Jurkat, Clone E6-1 (cell line): Measurements from ENCODE around the gene NALCN. TPM values are rescaled to one million over a fixed set of nuclear protein-coding genes. Genes with fewer than 3 reads are reported as not detected.

Experiments used
- DNase-seq: peaks from one replicate; pipeline ENCODE4 v3.0.0-alpha.2; 2011; ENCODE audit warnings: low read depth, low spot score
- H3K4me3 ChIP-seq: 2 replicates; pipeline ENCODE4 v1.5.1; 2011; ENCODE audit warnings: mild to moderate bottlenecking, low read length, control low read depth, moderate library complexity
- polyA plus RNA-seq: library from polyadenylated mRNA; unstranded; fragments of >200 nt; gene quantifications from one replicate; pipeline ENCODE4 v1.2.1, GENCODE V29; 2012; ENCODE audit warnings: missing spikeins; ENCODE audit not compliant: insufficient read length, insufficient read depth

NALCN gene
- not detected for polyA plus RNA-seq

DNA sequence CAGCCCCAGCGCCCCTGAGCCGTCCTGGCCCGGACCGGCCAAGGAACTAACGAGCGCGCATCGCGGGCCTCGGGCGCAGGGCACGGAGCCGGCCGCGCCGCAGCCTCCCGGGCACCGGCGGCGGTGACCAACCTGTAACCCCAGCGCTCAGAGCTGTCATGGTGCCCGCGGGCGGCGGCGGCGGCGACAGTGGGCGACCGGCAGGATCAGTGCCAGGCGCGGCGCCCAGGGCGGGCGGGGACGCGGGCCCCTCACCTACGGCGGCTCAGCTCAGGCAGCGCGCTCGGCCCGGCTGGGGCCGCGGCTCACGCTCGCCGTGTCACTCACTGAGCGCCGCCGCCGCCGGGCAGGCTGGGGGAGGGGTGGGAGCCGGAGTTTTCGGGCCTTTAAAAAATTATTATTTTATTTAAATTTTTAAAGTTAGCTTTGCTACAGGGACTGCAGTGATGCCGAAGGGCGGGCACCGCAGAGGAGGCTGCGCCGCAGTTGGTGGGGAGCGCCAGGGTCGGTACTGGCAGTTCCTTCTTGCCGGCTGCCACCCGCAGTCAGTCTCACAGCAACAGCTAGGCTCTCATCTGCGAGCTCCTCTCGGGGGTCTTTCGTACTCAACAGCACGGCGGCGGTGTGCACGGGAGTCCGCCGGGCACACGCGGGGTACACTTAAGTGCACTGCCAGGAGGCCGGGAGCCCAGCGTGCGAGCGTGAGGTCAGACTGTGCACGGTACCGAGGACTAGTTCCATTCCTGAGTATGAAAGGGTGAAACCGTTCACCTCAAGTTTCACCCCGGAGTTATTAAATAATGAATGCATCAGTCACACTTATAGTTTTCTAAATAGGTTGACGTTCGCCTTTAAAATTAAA, at the start of gene NALCN:
NALCN (minus strand) TSS at position 328 of the 862 bp plus-strand sequence. CDS start 17,382 bp downstream, outside the sequence.
- no peak for DNase-seq
- no peak within 1 kb of the TSS for H3K4me3 ChIP-seq

DNA sequence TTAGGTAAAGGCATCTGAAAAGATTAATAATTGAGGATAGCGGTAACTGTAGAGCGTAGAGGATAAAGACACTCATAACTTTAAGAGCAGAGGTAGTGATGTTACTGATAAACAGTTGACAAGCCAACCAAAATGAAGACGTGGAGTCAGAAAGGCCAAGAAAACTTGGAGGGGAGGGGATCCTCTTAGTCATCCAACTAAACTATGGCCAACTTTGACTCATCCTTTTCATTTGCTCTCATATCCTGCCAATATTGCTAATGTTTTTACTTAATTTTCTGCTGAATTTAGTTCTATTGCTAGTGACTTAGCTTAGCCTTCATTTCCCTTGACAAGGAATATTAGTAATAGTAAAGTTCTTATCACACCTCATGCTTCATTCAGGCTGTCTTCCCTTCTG, 49.6 kb upstream of the NALCN start:
- no peak for DNase-seq
- no peak overlapping the region for H3K4me3 ChIP-seq

DNA sequence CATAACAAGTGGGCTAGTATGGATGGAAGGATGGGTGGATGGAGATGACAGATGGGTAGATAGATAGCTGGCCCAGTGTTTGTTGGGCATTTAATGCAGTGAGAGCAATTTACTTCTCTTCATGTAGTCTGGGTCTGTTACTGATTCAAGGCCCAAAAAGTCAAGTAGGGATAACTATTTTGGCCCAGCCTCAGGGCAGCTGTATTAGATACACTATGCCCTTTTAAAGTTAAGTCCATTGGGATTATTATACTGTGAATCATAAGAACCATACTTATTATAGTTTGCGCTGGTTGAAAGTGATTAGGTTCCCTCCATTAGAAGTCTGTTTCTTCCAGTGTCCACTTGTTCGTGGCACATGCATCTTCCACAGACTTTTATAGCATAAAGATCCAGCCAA, 40.9 kb upstream of the NALCN start:
- DNase-seq: no peak
- H3K4me3 ChIP-seq: no peak overlapping the region

DNA sequence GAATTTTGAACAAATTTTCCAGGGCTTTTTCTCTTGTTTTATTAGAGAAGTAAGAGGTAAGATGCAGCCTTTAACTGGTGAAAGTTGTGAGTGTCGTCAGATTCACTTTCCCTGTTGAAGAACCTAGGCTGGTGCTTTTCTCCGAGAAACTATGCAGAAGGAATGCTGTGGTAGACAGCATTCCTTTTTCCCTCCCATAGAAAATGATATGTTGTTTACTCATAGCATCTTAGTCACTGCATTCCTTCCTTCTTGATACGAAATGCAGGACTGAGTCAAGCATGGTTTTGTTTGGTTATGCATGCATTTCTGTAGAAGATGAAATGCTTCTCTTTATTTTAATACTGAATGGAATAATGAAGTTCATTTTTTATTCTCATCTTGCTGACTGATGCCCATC, 39.6 kb upstream of the NALCN start:
- DNase-seq: no peak

DNA sequence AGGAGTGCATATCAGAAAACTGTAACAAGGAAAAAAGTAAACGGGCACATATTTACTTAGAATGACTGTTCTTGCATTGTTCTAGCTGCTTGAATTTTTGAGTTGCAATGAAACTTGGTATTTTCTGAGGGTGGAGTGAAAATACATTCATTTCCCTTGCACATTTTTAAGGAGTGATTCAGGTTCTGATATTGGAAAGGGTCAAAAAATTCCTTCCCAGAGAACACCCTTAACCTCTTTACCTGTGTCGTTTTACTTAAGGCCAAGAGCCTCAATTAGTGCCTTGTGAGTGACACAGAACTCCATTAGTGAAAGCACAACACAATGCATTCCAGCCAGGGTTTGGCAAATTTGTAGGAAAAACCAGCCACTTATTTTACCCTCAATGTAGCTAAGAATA, 38.5 kb upstream of the NALCN start:
- no peak for DNase-seq
- no peak overlapping the region for H3K4me3 ChIP-seq

More for the DNA sequence above, 39.6 kb upstream of the NALCN start:
- H3K4me3 ChIP-seq: no peak overlapping the region

DNA sequence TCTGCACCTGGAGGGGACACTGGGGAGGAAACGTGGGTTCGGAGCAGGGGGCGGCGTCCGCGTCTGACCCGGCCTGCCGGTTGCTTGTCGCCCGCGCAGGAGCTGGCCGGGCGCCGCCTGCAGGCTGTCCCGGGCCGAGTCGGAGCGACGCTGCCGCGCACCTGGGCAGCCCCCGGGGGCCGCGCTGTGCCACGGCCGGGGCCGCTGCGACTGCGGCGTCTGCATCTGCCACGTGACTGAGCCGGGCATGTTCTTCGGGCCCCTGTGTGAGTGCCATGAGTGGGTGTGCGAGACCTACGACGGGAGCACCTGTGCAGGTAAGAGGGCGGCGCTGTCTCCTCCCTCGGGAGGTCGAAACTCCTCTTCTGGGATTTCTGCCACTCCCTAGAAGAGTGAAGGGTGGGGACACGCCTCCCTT, 37.5 kb upstream of the NALCN start:
- no peak overlapping the region for H3K4me3 ChIP-seq
- no peak for DNase-seq

DNA sequence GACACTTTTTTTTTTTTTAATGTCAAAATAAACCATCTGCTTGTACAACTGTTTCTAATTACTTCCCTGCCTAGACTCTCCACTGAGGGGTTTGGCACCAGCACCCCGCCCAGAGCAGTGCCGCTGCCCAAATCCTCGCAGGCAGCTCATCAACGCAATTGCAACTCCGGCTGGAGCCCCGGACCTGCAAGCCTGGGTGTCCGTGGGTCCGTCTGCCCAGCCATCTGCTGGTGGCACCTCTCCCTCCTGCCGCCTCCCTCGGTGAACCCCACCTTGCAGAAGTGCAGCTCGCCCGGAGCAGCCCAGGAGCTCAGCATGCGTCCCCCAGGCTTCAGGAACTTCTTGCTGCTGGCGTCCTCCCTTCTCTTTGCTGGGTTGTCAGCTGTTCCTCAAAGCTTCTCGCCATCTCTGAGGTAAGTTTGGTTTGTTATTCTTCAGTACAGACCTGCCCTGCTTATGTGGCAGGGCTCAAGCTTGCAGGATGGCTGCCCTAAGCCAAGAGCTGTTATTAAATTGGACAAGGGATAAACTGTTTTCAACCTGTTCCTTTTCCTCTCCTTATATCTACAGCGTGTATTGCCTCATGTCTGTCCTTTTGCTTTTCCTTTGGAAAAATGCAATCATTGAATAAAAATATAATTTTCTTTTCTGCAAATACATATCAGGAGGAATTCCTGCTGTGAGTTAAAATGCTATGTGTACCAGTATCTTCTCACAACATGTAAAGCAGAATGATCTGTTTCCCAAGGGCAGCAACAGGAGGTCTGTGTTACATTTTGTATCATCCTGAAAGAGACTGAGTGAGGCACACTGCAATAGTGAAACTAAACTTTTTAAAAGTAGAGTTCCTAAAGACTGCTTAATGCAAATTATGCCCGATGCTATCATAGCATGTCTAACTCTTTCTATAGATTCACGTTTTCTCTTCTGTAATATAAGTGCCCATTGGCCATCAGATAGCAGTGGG, 36.5 kb upstream of the NALCN start, which contains the start of gene ITGBL1:
ITGBL1 (plus strand) TSS at position 157 of the 967 bp plus-strand sequence; CDS start at position 316, 159 bp downstream.
- no peak for DNase-seq
- no peak within 1 kb of the TSS for H3K4me3 ChIP-seq

DNA sequence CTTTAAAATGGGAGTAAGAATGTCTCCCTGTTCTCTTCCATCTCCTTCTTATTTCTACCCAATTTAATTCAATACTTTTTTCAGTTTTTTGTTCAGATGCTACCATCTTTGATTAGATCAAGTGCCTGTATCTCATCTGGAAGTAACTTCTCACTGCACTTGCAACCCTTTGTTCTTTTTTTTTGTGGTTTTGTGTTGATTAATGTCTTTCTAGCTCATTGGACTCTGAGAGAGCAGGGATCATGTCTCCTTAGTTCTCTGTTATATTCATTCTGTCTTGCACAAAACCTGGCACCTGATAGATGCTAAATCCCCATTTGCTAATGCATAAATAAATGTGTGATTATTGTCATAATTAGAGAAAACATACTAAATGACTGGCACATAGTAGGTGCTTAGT, 35.3 kb upstream of the NALCN start:
- no peak for DNase-seq
- H3K4me3 ChIP-seq: no peak overlapping the region

DNA sequence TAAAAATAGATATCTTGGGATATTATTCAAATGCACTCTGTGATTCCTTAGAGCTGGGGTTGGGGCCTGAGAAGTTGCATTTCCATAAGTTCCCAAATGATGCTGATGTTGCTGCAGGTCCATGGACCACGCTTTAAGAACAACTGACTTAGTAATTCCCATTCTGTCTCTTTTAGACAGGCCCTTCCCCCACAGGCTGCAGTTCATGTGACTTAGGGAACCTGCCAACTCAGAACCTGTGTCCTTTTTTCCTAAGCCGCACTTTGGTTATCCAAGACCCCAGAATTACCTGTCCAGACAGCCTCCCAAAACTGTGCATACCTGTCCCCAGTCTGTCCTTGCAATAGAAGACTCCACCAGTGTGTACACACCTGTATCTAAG, 34.4 kb upstream of the NALCN start:
- no peak overlapping the region for H3K4me3 ChIP-seq
- no peak for DNase-seq

DNA sequence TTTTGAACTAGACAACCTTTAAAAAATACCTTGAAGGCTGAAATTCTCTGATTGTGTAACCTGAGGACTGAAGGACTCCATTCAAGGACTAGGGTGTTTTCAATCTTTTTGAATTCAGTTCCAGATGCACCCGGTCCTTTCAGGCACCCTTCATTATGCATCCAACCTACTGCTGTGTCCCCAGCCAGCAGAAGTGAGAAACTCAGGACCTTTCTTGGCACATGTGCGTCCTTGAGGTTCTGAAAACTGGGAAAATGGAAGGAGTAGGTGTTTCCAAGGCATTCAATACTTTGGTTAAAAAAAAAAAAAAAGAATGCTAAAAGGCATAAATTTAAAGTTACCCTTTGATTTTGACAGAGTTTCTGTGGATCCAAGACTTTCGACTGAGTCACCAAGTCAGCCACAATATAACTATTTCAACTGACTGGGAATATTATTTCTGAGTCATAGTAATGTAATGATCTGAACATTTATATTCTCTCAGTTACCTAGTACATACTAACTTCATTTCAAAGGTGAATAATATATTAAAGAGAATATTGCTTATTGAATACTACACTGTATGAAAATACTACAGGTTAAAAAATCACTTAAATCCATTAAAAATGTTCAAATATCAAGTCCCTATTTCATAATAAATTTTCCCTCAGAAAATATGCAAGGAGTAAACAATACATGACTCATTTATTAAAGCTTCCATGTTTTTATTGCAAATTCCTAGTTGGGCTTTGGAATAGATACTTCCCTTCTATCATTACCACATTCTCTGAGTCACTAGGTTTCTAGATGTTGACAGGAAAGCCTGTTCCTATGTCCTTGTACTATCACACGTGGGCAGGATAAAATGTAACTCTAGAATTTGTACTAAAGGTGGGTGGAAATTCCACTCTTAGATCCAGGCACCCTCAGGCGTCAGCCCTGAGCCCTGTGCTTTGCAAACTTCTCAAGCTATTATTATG, 33.8 kb upstream of the NALCN start:
- DNase-seq: no peak
- no peak overlapping the region for H3K4me3 ChIP-seq

DNA sequence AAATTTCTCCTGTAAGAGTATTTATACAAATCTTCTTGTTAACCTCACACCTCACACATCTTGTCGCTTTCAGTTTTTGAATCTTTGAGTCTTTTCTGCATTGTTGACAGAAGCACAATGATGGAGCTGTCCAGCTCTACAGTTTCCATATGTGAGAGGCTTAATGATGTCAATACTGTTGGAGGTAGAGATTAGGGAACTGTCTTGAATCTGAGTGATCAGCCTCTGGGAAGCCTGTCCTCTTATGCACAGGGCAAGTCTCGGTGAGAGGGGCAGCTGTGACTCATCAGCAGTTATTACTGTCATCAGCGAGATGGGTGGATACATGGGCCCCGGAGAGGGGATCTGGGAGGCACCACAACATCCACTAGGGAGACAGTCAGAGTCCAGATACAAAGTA, 31.5 kb upstream of the NALCN start:
- no peak for DNase-seq
- H3K4me3 ChIP-seq: no peak overlapping the region

DNA sequence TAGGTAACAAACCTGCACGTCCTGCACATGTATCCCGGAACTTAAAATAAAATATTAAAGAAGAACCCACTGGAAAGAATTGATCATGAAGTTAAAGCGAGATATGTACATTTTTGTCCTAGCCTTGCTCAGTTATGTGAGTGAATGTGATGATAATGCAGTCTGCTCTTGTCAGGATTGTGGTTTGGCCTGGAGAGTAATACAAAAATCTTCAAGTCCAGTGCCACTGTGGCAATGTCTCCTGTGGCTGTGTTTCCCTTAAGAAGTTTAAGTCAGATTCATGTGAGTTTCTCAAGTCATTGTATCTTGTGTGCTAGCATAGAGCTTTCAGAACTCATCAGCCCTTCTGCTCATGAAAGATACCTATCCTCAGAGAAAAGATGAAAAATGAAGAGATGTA, 18.2 kb upstream of the NALCN start:
- H3K4me3 ChIP-seq: no peak overlapping the region
- DNase-seq: no peak

DNA sequence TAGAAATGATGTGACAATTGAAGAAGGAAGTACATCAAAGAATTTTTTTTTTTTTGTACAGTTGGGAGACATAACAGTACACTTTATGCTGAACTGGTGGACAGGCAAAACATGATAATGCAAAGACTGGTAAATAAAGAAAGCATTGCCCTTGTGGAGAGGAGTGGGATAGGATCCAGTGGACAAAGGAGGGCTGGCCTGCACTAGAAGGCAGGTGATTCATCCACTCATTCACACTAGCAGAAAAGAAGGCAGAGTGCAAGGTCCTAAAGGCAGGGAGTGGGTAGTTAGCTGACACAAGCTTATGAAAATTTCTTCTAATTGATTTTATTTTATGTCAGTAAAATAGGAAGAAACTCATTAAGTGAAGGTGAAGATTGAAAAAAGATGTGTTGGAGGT, 17.6 kb upstream of the NALCN start:
- no peak overlapping the region for H3K4me3 ChIP-seq
- no peak for DNase-seq

DNA sequence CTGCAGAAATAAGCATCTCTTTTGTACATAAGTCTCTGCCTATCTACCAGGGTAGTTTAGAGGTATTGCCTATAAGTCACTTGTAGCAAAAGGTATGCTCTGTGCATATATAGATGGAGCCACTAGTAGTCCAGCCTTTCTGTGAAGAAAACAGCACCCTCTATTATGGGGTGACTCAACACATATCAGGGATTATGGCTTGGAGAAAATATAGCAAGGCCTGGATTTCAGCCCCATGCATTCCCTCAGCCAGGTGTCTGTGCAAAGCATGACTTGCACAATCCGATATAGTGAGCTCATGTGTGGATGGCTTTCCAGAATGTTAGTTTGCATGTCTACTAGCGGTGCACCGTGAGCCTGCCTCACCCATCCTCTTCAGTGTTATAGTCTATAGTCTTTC, 13.4 kb upstream of the NALCN start:
- no peak overlapping the region for H3K4me3 ChIP-seq
- DNase-seq: no peak

DNA sequence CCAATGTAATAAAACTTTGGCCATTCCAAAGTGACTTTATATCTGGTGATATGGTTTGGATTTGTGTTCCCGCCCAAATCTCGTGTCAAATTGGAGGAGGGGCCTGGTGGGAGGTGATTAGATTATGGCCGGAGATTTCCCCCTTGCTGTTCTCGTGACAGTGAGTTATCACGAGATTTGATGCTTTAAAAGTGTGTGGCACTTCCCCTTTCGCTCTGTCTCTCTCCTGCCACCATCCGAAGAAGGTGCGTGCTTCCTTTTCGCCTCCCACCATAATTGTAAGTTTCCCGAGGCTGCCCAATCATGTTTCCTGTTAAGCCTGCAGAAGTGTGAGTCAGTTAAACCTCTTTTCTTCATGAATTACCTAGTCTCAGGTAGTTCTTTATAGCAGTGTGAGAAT, 9.3 kb upstream of the NALCN start:
- no peak overlapping the region for H3K4me3 ChIP-seq
- peak; percentile 2 for DNase-seq

DNA sequence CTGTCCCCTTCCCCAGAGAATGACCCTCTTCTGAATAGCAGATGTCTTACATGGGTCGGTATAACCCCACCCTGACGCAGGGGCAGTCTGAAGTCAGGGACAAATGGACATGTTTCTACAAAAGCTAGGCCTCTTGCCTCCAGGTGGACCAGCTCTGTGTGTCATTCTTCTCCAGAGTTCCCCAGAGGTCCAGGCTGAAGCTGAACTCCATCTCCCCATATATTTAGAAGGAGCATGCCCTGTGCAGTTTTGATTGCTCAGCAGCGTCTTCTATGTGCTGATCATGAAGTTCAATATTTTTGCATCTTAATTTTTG, 8.8 kb upstream of the NALCN start:
- no peak for DNase-seq
- no peak overlapping the region for H3K4me3 ChIP-seq

DNA sequence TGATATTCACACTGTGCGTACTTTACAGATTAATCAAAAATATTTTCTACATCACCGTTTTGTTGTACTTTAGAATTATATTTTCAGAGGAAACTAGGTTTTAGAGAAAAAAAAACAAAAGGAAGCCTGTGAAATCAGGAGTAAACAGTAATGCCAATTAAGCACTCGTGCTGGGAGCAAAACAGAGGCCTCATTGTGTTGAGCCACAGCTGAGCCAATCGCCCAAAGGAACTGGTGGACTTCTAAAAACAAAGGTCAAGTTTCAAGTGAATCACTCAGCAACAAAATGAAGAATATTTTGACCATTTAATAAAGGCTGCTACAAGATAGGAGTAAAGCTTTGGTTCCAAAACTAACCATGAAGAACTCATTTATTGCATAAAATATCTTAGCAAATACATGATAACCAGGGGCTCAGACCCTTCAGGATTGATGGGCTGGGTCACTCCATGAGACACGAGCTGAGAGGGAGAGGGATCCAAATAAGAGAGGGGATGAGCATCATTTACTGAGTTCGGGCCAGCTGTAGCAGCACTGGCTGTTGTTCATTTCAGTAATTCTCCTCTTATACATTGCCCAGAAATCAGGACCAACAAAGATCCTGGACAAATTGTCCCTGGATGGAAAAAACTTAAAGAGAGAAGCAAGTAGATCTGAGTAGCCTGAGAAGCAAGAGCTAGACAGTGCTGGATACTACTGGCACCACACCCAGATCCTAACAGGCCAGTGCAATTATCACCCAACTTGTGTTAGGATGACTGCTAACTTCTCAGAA, 8.3 kb upstream of the NALCN start:
- DNase-seq: no peak
- H3K4me3 ChIP-seq: no peak overlapping the region

DNA sequence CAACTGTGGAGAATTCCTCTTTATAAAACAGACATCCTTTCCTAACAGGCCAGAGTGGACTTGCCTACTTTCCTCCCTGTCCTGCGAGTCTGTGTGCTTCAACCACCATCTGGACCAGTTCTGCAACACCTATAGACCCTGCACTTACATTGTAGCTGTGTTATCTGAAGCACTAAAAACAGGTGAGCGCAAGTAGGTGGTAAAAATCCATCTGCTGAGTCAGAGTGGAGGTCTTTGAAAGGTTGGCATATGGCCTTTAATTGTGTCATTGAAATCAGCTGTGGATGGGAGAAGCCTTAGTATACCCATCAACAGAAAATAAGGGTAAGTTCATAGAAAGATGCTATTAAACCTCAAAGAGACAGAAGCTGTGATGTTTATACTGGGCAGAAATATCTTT, 7.6 kb upstream of the NALCN start:
- H3K4me3 ChIP-seq: no peak overlapping the region
- no peak for DNase-seq
